HG03457 (cell line): ENCODE measurements around the gene TBC1D3I.
A peak's percentile ranks its signal among the peaks of the same experiment; 100 is the strongest.
"Not testable (repeated sequence)": the region's sequence is repeated elsewhere in the genome, so short reads cannot be mapped to it uniquely, and the experiment has no call there.

Experiments
- ATAC-seq: cut with Tn5 transposase; IDR thresholded peaks from one replicate; pipeline ENCODE4 v1.9.1; 2021; ENCODE audit warnings: moderate number of reproducible peaks; ENCODE audit not compliant: unreplicated experiment

TBC1D3I gene

DNA sequence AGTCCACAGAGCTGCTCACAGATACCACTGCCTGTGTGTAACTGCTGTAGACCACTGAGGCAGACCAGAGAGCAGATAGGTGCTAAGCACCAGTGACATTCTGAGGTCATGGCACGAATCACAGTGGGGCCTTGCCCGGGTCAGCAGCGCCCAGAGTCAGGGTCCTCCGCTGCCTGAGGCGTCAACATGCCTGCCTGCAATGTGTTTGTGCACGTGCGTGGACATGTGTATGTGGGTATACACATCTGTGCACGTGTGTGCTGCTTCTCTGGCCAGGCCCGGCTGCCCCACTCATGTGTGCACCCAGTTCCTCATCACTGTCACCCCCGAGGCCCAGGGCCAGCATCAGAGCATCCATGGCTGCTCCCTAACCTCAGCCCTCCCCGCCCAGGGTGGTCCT, at the start of gene TBC1D3I:
TSS of gene TBC1D3I (minus strand) at position 101 of the 400 bp plus-strand sequence. CDS start 1,585 bp downstream, outside the sequence.
- ATAC-seq, result not testable (repeated sequence)

DNA sequence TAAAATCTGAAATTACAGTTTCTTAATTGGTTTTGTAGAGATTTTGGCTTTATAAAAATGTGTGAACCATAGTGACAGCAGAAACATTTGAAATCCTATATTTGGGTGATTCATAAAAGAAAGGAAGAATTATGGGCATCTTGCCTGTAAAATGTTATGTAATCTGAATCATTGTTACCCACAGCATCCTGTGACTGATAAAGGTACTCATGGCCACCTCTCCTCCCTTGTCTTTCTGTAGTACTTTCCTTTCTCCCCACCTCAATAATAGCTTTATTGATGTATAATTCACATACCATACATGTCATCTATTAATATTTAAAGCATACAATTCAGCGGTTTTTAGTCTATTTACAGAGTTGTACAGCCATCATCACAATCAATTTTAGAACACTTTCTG, 30.8 kb upstream of the TBC1D3I start:
- not testable (repeated sequence) for ATAC-seq

DNA sequence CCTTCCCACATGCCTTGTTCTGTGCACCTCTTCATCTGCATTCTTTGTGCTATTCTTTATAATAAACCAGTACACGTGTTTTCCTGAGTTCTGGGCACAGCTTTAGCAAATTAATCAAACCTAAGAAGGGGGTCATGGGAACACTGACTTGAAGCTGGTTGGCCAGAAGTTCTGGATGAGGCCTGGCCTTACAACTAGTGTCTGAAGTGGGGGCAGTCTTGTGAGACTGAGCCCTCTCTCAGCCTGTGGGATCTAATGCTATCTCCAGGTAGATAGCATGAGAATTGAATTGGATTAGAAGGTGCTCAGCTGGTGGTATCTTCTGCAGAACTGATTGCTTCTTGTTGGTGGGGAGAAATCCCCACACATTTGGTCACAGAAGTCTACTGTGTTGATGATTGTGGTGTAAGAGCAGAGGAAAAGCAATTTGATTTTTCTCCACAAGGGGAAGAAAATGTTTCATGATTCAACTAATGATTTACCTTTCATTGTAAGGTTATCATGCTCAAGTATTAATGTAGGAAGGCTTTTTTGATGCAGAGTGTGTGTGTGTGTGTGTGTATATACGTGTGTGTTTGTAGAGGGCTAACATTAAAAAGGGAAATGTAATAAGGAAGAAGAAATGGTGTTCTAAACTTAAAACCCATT, 25.7 kb upstream of the TBC1D3I start:
- not testable (repeated sequence) for ATAC-seq

DNA sequence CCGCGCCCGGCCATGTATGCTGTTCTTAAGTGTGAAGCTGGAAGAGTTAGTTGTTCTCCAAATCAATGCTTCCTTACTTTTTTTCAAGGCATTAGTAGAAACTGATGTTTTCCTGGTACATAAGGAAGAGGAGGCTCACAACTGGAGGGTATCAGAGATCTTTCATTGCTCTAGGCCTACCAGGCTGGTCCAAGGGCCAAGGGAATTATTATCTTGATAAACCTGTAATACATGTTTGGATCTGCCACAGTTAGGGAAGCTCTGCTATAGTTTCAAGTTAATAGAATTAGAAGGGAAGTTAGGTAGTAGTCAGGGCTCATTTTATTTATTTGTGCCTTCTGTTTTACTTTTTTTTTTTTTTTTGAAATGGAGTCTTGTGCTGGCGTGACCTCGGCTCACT, 19.8 kb upstream of the TBC1D3I start:
- not testable (repeated sequence) for ATAC-seq

DNA sequence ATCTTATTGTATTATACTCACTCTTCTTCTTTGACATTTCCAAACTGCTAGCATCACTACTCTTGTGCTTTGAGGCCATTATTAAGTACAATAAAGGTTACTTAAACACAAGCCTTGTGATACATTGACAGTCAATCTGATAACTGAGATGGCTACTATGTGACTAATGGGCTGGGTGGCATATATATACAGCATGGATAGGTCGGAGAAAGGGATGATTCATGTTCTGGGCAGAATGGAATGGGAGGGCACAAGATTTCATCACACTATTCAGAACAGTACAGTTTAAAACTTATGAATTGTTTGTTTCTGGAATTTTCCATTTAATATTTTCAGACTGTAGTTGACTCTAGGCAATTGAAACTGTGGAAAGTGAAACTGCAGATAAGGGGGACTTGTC, 18.9 kb upstream of the TBC1D3I start:
- not testable (repeated sequence) for ATAC-seq

DNA sequence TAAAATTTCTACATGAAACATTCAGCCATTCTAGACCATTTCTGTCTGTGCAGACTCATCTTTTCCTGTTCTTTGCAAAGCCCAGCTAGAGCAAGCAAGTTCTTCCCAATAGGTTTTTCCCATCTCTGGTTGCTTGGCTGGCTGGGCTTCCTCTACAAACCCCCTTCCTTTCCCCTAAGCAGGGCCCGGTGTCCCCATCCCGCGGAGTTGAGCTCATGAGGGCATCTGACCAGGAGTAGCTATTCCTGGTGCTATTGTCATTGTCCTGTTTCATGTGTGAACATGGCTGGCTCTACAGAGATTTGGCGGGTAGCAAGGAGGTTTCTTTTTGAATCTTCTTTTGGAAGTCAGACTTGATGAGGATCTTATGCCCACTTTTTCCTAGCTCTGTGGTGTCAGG, 22.3 kb downstream of the TBC1D3I start:
- ATAC-seq, result not testable (repeated sequence)

DNA sequence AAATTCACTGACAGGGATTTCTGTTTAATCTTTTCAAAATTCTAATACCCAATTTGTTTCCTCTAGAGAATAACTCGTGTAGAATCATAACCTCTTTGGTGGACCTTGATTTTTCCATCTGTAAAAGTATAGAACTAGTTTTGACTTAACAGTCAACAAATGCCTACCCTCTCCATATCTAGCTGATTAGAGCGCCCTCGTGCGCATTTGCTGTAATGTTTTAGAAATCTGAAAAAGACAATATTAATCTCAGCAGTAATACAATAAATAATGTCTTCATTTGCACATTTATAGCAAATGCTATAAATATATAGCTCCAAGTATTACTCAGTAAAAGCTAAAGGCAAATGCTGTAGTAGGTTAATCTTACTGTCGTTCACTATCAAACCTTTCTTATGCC, 34.7 kb downstream of the TBC1D3I start:
- ATAC-seq, result not testable (repeated sequence)

DNA sequence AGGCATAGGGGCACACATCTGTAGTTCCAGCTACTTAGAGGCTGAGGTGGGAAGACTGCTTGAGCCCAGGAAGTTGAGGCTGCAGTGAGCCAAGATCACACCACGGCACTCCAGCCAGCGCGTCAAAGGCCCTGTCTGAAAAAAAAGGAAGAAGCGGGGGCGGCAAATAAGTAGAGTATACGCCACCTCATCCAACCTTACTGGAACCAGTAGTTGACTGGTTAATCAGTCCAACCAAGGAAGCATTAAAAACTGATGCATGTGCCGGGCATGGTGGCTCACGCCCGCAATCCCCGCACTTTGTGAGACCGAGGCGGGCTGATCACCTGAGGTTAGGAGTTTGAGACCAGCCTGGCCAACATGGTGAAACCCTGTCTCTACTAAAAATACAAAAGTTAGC, 41.4 kb downstream of the TBC1D3I start:
- ATAC-seq, result not testable (repeated sequence)

DNA sequence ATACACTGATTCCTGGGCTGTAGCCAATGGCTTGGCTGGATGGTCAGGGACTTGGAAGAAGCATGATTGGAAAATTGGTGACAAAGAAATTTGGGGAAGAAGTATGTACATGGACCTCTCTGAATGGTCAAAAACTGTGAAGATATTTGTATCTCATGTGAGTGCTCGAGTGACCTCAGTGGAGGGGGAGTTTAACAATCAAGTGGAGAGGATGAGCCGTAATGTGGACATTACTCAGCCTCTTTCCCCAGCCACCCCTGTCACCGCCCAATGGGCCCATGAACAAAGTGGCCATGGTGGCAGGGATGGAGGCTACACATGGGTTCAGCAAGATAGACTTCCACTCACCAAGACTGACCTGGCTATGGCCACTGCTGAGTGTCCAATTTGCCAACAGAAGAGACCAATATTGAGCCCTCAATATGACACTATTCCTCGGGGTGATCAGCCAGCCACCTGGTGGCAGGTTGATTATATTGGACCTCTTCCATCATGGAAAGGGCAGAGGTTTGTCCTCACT, 42.7 kb downstream of the TBC1D3I start:
- not testable (repeated sequence) for ATAC-seq

DNA sequence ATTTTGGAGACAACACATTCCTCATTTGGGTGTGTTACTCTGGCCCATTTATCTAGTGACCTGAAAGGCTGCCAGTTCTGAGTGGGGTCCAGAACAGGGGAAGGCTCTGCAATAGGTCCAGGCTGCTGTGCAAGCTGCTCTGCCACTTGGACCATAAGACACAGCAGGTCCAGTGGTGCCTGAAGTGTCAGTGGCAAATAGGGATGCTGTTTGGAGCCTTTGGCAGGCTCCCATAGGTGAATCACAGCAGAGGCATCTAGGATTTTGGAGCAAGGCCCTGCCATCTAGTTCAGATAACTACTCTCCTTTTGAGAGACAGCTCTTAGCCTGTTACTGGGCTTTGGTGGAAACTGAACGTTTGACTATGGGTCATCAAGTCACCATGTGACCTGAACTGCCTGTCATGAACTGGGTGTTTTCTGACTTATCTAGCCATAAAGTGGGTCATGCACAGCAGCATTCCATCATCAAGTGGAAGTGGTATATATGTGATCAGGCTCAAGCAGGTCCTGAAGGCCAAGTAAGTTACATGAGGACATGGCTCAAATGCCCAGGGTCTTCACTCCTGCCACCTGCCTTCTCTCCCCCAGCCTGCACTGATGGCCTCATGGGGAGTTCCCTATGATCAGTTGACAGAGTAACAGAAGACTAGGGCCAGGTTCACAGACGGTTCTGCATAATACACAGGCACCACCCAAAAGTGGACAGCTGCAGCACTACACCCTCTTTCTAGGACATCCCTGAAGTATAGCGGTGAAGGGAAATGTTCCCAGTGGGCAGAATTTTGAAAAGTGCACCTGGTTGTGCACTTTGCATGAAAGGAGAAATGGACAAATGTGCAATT, 43.4 kb downstream of the TBC1D3I start:
- ATAC-seq, result not testable (repeated sequence)

DNA sequence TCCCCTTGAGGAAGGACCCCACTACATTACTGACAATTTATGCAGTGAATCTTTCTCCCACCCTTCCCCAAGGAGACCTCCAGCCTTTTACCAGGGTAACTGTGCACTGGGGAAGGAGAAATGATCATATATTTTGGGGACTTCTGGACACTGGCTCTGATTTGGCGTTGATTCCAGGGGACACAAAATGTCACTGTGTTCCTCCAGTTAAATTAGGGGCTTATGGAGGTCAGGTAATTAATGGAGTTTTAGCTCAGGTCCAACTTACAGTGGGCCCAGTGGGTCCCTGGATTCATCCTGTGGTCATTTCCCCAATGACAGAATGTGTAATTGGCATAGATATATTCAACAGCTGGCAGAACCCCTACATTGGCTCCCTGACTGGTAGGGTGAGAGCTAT, 44.8 kb downstream of the TBC1D3I start:
- ATAC-seq, result not testable (repeated sequence)

DNA sequence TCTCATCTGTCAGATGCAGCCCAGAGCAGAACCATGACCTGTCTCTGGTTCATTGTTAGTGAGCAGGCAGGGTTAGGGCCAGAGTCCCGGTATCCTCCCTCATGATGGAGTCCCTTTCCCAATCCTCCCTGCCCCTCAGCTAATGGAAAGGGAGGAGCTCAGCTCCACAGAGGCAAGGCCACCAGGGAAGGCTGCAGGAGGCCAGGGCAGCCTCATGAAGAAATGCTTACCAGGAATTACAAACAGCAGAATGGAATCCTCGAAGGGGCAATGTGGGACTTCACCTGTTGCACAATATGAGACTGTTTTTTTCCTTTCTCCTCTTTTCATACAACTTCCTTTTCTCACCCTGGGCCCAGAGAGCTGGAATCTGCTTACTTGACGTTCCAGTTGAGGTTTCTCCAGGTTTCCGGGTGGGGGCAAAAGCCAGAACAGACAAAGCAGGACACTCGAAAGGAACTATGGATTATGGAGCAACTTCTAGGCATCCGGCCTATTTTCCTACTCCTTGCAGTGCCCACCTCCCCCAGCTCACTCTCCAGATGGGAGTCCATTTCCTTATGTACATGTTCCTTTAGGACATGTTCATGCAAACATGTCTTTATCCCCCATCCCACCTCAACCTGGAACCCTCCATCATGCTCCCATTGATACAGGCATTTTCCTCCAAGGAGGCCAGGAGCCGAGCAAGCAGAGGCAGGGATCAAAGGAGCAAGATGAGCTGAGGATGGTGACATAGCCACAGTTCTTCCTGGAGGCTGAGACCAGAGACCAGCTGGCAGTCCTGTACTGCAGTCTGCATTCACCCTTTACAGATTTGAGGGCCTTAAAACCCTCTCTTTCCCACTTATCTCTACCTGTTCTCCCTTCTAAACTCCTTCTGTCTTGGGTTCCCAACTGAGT, 48.7 kb downstream of the TBC1D3I start:
- not testable (repeated sequence) for ATAC-seq

DNA sequence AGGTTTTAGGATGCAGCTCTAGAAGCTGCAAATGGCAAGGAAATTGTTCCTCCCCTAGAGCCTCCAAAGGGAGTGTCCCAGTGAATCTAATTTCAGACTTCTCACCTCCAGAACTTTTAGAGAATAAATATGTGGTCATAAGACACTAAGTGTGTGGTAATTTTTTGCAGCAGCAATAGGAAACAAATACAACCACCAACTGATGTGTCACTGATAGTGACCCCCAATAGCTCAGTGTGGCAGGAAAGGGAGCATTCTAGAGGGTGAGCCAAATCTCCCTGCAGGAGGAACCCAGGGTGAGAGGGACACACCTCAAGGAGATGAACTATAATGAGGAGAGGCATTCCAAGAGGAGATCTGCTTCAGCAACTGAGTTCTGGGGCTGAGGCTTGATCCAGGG, 49.5 kb downstream of the TBC1D3I start:
- no peak for ATAC-seq

DNA sequence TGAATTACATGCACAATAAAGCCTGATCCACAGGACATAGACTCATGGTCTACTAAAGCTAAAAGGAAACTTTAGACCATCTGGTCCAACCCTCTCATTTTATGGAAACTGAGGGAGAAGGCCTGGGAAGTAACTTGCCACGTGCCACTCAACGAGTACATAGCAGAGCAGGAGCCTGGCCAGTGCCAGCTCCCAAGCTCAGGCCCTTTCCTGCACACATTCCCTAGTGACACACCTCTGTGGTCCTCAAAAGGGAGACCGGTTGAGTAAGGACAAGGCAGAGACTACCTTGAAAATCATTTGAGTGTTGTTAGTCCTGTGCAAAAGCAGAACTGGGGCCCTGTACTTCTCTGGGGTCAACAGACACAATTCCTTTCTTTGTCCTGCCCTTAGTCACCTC, 50.7 kb downstream of the TBC1D3I start:
- ATAC-seq, result no peak

DNA sequence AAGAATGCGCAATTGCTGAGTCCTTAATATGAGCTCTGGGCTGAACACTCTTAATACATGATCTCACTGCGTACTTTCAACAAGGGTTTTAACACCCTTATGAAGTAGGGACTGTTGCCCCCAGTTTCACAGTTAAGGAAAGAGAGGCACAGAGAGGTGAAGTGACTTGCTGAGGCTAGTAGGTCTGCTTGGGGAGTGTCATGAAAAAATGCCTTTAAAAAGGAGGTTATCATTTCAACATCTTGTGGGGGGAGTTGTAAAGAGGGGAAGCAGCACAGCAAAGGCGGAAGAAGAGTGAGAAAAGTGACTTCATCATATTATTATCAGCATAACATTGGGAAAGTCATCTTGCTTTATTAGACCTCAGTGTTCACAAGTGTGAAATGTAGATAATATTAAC, 51.4 kb downstream of the TBC1D3I start:
- no peak for ATAC-seq

DNA sequence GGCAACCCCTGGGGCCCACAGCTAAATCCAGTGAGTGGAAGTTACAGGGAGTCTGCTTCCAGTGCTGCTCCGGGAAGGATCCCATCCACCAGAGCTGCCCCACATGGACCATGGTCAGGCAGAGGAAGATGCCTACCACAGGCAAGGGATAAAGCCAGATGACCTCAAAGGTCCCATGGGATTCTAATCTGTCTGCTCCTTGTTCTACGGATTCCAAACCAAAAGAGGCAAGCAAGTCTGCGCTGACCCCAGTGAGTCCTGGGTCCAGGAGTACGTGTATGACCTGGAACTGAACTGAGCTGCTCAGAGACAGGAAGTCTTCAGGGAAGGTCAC, 52.1 kb downstream of the TBC1D3I start:
- ATAC-seq, result no peak

DNA sequence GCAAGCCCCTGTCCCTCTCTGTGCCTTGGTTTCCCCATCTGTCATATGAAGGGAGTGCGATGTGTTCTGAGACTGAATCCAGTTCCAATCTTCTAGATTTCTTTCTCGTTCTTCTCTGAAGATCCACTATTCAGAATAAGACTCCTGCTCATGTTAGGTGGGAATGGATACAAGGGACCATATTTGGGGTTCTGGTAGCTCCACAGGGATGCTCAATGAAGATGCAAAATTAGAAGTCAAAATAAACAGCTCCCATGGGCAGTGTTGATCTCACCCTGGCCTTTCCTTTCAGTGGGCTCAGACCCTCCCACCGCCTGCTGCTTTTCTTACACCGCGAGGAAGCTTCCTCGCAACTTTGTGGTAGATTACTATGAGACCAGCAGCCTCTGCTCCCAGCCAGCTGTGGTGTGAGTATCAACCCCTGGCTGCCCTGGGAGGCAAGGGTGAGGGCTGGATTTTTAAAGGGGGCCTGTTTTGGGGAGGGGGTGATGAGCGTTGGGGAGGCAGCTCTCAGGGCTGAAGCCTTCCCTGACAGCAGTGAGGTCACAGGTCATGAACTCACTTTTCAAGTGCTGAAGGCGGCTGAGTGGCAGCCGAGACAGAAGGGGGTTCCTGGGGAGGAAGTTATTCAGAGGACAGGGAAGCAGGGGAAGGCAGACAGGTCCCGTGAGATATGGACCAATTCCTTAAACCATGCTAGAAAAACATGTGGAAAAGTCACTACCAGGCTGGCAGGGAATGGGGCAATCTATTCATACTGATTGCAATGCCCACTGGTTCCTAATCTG, 52.7 kb downstream of the TBC1D3I start:
- not testable (repeated sequence) for ATAC-seq

DNA sequence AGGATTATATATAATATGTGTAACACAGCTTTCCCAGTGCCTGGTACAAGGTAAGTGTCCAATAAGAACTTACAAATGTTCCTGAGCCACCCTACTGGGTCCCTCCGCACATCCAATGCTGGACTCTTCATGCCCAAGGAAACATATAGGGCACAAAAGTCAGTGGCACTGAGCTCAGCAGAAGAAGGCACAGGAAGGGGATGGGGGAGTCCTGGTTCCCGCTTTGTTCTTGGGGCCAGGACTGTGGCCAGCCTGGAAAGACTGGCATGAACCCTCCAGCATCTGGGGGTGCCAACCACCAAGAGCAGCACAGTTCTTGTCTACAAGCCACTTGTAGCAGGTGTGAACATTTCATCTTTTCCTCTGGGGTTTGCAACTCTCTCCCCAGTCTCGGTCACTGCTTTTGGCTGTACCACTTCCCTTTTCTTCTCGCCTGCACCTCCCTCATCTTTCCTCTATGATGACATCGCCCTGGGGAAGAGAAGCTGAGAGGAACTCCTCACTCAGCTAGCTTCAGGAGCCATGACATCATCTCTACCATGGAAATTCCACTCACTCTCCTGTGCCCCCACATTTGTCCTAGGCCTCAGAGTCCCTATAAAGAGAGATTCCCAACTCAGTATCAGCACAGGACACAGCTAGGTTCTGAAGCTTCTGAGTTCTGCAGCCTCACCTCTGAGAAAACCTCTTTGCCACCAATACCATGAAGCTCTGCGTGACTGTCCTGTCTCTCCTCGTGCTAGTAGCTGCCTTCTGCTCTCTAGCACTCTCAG, 53.7 kb downstream of the TBC1D3I start, which contains the start of gene CCL4L2:
TSS of gene CCL4L2 (plus strand) at position 625 of the 773 bp plus-strand sequence.
- ATAC-seq, result peak; percentile 42

DNA sequence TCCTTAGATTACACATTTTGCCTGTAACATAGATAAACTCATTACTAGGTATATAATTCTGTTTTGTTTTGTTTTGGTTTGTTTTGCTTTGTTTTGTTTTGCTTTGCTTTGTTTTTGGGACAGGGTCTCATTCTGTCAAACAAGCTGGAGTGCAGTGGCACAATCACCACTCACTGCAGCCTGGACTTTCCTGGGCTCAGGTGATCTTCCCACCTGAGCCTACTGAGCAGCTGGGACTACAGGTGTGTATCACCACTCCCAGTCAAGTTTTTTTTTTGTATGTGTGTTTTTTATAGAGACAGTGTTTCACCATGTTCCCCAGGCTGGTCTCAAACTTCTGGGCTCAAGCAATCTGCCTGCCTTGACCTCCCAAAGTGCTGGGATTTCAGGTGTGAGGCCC, 54.8 kb downstream of the TBC1D3I start:
- no peak for ATAC-seq
